ENCODE measurements around the gene ARHGAP26.
"Not testable (repeated sequence)": the region's sequence is repeated elsewhere in the genome, so short reads cannot be mapped to it uniquely, and the experiment has no call there.

The ARHGAP26 gene

GRCh38 chr5:143083006-143083405 is 312.8 kb downstream of the ARHGAP26 start:
- no peak for DNase-seq (ENCODE audit: low read depth in 2 of 2)

- no peak for DNase-seq (ENCODE audit: low read depth in 2 of 2)
Measured at GRCh38 chr5:143084407-143084806, 314.2 kb downstream of the ARHGAP26 start.

GRCh38 chr5:143085319-143085917 is 315.2 kb downstream of the ARHGAP26 start:
- DNase-seq (ENCODE audit: low read depth in 2 of 2) = no peak

GRCh38 chr5:143086546-143086907 is 316.4 kb downstream of the ARHGAP26 start:
- no peak for DNase-seq (ENCODE audit: low read depth in 2 of 2)

GRCh38 chr5:143086908-143087637 is 316.9 kb downstream of the ARHGAP26 start:
- no peak for DNase-seq (ENCODE audit: low read depth in 2 of 2)

- DNase-seq (ENCODE audit: low read depth in 2 of 2) = not testable (repeated sequence)
Measured at GRCh38 chr5:143088702-143089101, 318.5 kb downstream of the ARHGAP26 start.

- DNase-seq (ENCODE audit: low read depth in 2 of 2) = not testable (repeated sequence)
Measured at GRCh38 chr5:143090044-143090443, 319.9 kb downstream of the ARHGAP26 start.

- not testable (repeated sequence) for DNase-seq (ENCODE audit: low read depth in 2 of 2)
Measured at GRCh38 chr5:143092711-143093451, 322.7 kb downstream of the ARHGAP26 start.

GRCh38 chr5:143093452-143094086 is 323.4 kb downstream of the ARHGAP26 start:
- no peak for DNase-seq (ENCODE audit: low read depth in 2 of 2)

GRCh38 chr5:143094087-143094521 is 323.9 kb downstream of the ARHGAP26 start:
- no peak for DNase-seq (ENCODE audit: low read depth in 2 of 2)

- not testable (repeated sequence) for DNase-seq (ENCODE audit: low read depth in 2 of 2)
Measured at GRCh38 chr5:143094608-143095007, 324.4 kb downstream of the ARHGAP26 start.

GRCh38 chr5:143101121-143101520 is 330.9 kb downstream of the ARHGAP26 start:
- no peak for DNase-seq (ENCODE audit: low read depth in 2 of 2)

- DNase-seq (ENCODE audit: low read depth in 2 of 2) = no peak
Measured at GRCh38 chr5:143101725-143102386, 331.7 kb downstream of the ARHGAP26 start.

- DNase-seq (ENCODE audit: low read depth in 2 of 2) = no peak
Measured at GRCh38 chr5:143102411-143102810, 332.2 kb downstream of the ARHGAP26 start.

GRCh38 chr5:143105216-143105905 is 335.2 kb downstream of the ARHGAP26 start:
- DNase-seq (ENCODE audit: low read depth in 2 of 2) = no peak

GRCh38 chr5:143106174-143106573 is 336.0 kb downstream of the ARHGAP26 start:
- DNase-seq (ENCODE audit: low read depth in 2 of 2) = no peak

- DNase-seq (ENCODE audit: low read depth in 2 of 2) = no peak
Measured at GRCh38 chr5:143108498-143109128, 338.4 kb downstream of the ARHGAP26 start.

GRCh38 chr5:143110591-143110990 is 340.4 kb downstream of the ARHGAP26 start:
- no peak for DNase-seq (ENCODE audit: low read depth in 2 of 2)

GRCh38 chr5:143111799-143112198 is 341.6 kb downstream of the ARHGAP26 start:
- no peak for DNase-seq (ENCODE audit: low read depth in 2 of 2)

GRCh38 chr5:143113461-143113860 is 343.3 kb downstream of the ARHGAP26 start:
- no peak for DNase-seq (ENCODE audit: low read depth in 2 of 2)

- no peak for DNase-seq (ENCODE audit: low read depth in 2 of 2)
Measured at GRCh38 chr5:143114481-143114880, 344.3 kb downstream of the ARHGAP26 start.

All from stimulated activated CD8-positive, alpha-beta memory T cell treated with anti-CD3 and anti-CD28 coated beads, Interleukin-15, amount 100 ng/mL, for 4 hours (primary cell).